Thyroid gland (tissue), 4 donors: ENCODE measurements around the gene HAND1.

ENCODE experiments used
- POLR2A ChIP-seq, 2 donors: fragments of 450-650 bp; IDR thresholded peaks; one replicate each; pipeline ENCODE4 v1.6.1; 2017; ENCODE audit warnings: antibody characterized with exemption in 2 of 2, mild to moderate bottlenecking in 2 of 2, moderate library complexity in 1 of 2
- TF ChIP-seq, protein P1 (sequence below), 6 experiments: fragments of 200-600 bp in 3 of 6; fragments of 450-650 bp in 3 of 6; sonication (generic) in 3 of 6; IDR thresholded peaks; one replicate each; pipeline ENCODE4 v1.5.1; 2016 to 2019; ENCODE audit warnings: antibody characterized with exemption in 6 of 6, mild to moderate bottlenecking in 2 of 6, inconsistent platforms in 1 of 6, moderate library complexity in 1 of 6

DNA sequence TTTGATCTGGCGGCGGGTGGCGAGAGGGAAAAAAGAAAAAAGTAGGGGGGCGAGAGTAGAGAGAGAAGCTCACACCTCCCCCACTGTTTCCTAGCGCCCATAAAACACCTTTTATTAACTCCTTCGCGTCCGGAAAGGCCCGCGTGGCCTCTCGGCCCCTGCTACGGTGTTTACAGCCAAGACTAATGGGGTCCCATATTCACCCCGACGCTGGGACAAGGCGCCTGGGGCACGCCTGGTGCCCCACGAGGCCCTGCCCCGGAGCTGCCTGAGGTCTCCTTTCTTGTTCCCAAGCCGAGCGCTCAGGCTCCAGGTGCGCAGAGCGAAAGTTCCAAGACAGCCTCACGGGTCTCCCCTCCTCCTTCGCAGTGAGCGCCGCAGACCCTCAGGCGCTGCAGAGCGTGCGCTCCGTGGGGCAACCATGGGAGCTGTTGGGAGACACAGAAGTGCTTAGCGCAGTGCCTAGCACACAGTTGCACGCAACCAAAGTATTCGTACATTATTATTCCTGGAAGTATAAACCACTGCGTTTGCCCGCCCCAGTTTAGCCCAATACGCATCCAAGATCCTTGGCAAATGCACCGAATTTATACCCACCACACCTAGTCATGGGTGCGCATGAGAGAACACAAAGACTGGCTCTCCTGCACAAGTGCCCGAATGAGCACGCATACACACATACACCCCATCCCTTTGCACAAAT is 4.3 kb downstream of the HAND1 start:
- TF ChIP-seq, protein P1, sequence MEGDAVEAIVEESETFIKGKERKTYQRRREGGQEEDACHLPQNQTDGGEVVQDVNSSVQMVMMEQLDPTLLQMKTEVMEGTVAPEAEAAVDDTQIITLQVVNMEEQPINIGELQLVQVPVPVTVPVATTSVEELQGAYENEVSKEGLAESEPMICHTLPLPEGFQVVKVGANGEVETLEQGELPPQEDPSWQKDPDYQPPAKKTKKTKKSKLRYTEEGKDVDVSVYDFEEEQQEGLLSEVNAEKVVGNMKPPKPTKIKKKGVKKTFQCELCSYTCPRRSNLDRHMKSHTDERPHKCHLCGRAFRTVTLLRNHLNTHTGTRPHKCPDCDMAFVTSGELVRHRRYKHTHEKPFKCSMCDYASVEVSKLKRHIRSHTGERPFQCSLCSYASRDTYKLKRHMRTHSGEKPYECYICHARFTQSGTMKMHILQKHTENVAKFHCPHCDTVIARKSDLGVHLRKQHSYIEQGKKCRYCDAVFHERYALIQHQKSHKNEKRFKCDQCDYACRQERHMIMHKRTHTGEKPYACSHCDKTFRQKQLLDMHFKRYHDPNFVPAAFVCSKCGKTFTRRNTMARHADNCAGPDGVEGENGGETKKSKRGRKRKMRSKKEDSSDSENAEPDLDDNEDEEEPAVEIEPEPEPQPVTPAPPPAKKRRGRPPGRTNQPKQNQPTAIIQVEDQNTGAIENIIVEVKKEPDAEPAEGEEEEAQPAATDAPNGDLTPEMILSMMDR (IDR thresholded peaks at IDR 0.05): no peak
- TF ChIP-seq POLR2A (IDR thresholded peaks at IDR 0.05): no peak
